Body of pancreas (tissue), 4 donors: Measurements from ENCODE around the gene FBXL20. TPM values are rescaled to one million over a fixed set of nuclear protein-coding genes. Genes with fewer than 3 reads are reported as not detected.
A peak's percentile ranks its signal among the peaks of the same experiment; 100 is the strongest.

Source experiments
- ATAC-seq: fragments of 150-250 bp; one replicate; pipeline ENCODE4 v1.9.1; 2016
- DNase-seq, 4 donors: peaks; one replicate each; pipeline ENCODE4 v3.0.0-alpha.2; 2019
- H3K27ac ChIP-seq, 4 donors: fragments of 200-600 bp; sonication (generic); 1 replicate in 3 of 4; 2 replicates in 1 of 4; pipeline versions ENCODE4 v1.5.1 to v1.6.1; 2016 to 2019; ENCODE audit warnings: mild to moderate bottlenecking in 1 of 4, mixed read lengths in 1 of 4, moderate library complexity in 1 of 4
- H3K27me3 ChIP-seq, 2 donors: fragments of 200-600 bp; sonication (generic); one replicate each; pipeline ENCODE4 v1.6.0; 2016; ENCODE audit warnings: mild to moderate bottlenecking in 1 of 2
- H3K36me3 ChIP-seq, 2 donors: fragments of 200-600 bp; sonication (generic); replicated peaks in 1 of 2; 2 replicates each; pipeline ENCODE4 v1.5.1; 2016; ENCODE audit warnings: low read depth in 2 of 2; ENCODE audit not compliant: insufficient read depth in 1 of 2
- H3K4me1 ChIP-seq: fragments of 200-600 bp; sonication (generic); one replicate; pipeline ENCODE4 v1.6.0; 2016
- H3K4me3 ChIP-seq, 2 donors: fragments of 200-600 bp; sonication (generic); 1 replicate in 1 of 2; 2 replicates in 1 of 2; pipeline ENCODE4 v1.5.1; 2016 to 2019
- H3K9me3 ChIP-seq, 3 donors: fragments of 200-600 bp; sonication (generic); 1 replicate in 2 of 3; 2 replicates in 1 of 3; pipeline ENCODE4 v1.5.1; 2016
- POLR2A ChIP-seq, 3 donors: fragments of 450-650 bp; IDR thresholded peaks; one replicate each; pipeline ENCODE4 v1.6.1; 2016; ENCODE audit warnings: antibody characterized with exemption in 3 of 3, mild to moderate bottlenecking in 2 of 3
- WGBS, 2 donors: methylation state at CpG; one replicate each; pipeline ENCODE4 v1.1.5; 2017; 5-methylcytosine and 5-hydroxymethylcytosine counted together
- intact Hi-C: fragments of 100-400 bp; cut with DNase I; formaldehyde crosslinking; loops from one replicate; pipeline ENCODE4 v1.15.1; 2023
- total RNA-seq, 2 donors: library from RNA; depleted of rRNA; stranded (reverse); fragments of >200 nt; gene quantifications; one replicate each; pipeline ENCODE4 v1.1.0, GENCODE V29; 2016
- TF ChIP-seq, protein P1 (sequence below), 7 experiments: fragments of 450-650 bp in 4 of 7; fragments of 200-600 bp in 3 of 7; sonication (generic) in 3 of 7; IDR thresholded peaks; one replicate each; pipeline ENCODE4 v1.5.1; 2016 to 2019; ENCODE audit warnings: antibody characterized with exemption in 7 of 7

The FBXL20 gene
- total RNA-seq, 2 donors from 2014 or later = 6.7 to 11.9 TPM

DNA sequence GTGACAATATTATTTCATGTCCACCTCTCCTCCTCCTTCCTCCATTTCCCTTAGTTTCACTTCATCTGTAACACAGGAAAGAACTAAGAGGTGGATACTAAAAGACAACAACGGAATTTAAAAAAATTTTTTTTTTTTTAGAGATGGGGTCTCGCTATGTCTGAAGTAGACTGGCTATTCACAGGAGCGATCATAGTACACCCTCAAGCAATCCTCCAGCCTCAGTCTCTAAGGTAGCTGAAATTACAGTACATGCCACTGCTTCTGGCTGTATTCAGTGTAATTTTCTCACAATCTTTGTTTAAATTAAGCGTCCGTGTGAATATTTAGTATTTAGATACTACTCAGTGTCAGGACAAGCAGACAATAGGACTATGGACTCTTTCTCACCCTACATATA is 35.6 kb downstream of the FBXL20 start:
- no peak for TF ChIP-seq POLR2A (IDR thresholded peaks at IDR 0.05)
- TF ChIP-seq, protein P1, sequence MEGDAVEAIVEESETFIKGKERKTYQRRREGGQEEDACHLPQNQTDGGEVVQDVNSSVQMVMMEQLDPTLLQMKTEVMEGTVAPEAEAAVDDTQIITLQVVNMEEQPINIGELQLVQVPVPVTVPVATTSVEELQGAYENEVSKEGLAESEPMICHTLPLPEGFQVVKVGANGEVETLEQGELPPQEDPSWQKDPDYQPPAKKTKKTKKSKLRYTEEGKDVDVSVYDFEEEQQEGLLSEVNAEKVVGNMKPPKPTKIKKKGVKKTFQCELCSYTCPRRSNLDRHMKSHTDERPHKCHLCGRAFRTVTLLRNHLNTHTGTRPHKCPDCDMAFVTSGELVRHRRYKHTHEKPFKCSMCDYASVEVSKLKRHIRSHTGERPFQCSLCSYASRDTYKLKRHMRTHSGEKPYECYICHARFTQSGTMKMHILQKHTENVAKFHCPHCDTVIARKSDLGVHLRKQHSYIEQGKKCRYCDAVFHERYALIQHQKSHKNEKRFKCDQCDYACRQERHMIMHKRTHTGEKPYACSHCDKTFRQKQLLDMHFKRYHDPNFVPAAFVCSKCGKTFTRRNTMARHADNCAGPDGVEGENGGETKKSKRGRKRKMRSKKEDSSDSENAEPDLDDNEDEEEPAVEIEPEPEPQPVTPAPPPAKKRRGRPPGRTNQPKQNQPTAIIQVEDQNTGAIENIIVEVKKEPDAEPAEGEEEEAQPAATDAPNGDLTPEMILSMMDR (IDR thresholded peaks at IDR 0.05) = no peak
- Histone ChIP-seq H3K27ac (no peak overlapping the region), H3K9me3 (no peaks in the 10 kb centered on the region), H3K27me3 (no peaks in the 10 kb centered on the region), H3K4me1 (no peaks in the 10 kb centered on the region), H3K4me3 (no peak overlapping the region), H3K36me3 (no peaks in the 10 kb centered on the region)
- DNase-seq (no peak), ATAC-seq (no peak)
- WGBS, 2 donors = 70 to 72% methylated on average over 5 of the region's 5 CpGs
- intact Hi-C loops = no loop called here

DNA sequence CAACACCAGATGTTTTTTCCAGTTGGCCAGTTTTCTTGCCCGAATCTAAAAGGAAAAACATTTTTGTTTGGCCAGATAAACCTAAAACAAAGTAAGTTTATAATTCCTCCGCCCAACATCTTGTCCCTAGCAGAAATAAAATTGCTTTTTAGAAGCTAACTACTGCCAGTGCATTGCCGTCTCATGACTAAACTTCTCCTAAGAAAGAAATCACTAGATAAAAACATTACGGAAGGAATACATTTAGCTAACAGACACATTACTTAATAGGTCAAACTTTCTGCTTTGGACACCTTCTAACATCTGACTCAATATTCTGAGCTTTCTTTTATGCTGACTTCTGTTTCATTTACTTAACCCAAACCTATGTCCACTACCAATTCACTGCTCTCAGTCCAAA is 36.2 kb downstream of the FBXL20 start:
- 42 to 47% methylated on average over 4 of the region's 4 CpGs for WGBS, 2 donors
- intact Hi-C loops = no loop called here
- no peaks in the 10 kb centered on the region for H3K9me3 ChIP-seq
- H3K4me3 ChIP-seq = no peak overlapping the region
- H3K27ac ChIP-seq = peak overlapping the region in 1 of 4 donors; percentile 39
- DNase-seq (no peak), ATAC-seq (no peak)
- TF ChIP-seq, protein P1 (IDR thresholded peaks at IDR 0.05) = no peak
- no peak for TF ChIP-seq POLR2A (IDR thresholded peaks at IDR 0.05)
- H3K36me3 ChIP-seq = no peaks in the 10 kb centered on the region
- H3K27me3 ChIP-seq = no peaks in the 10 kb centered on the region
- H3K4me1 ChIP-seq = no peaks in the 10 kb centered on the region

DNA sequence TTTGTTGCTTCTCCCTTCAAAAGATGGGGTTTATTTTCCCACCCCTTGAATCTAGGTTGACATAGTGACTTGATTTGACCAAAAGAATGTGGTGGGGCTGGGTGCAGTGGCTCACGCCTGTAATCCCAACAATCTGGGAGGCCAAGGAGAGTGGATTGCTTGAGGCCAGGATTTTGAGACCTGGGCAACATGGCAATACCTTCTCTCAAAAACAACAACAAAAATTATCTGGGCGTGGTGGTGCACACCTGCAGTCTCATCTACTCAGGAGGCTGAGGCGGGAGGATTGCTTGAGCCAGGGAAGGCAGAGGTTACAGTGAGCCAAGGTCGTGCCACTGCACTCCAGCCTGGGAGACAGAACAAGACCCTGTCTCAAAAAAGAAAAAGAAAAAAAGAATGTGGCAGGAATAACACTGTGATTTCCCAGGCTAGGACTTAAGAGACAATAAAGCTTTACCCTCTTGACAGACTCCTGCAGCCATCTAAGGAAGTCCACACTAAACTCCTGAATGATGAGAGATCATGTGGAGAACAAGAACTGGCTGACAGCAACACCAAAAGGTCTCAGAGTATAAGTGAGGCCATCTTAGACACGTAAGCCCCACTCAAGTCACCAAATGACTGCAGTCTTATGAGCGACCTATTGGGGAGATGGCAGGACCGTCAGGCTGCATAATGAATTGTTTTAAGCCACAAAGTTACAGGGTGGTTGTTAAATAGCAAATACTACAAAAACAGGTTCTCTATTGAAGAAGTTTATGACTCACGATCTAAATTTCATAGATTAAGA is 37.0 kb downstream of the FBXL20 start:
- Histone ChIP-seq H3K27me3 (no peaks in the 10 kb centered on the region), H3K36me3 (no peaks in the 10 kb centered on the region), H3K27ac (no peak overlapping the region), H3K4me1 (peaks cover under 1% of the 10 kb centered on the region), H3K9me3 (no peaks in the 10 kb centered on the region), H3K4me3 (no peak overlapping the region)
- TF ChIP-seq, protein P1 (IDR thresholded peaks at IDR 0.05) = no peak
- TF ChIP-seq POLR2A (IDR thresholded peaks at IDR 0.05) = no peak
- no peak for ATAC-seq
- DNase-seq = no peak
- 82 to 91% methylated on average over 8 of the region's 8 CpGs for WGBS, 2 donors
- intact Hi-C loops = no loop called here

DNA sequence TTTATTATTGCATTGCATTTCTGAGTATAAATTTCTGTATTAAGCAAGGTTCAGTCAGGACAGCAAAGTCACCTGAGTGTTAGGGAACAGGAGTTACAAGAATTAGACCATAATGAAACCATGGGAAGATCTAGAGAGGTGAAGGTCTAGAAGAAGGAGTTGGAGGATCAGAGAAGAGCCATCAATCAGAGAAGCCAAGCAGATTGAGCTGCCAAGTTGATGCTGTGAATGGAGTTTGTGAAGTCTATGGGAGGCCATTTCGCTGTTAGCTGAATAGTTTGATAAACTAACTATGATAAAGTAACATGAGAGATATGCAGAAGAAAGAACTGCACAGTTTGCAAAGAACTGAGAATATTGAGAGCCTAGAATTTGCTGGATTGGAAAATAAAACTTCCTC is 40.4 kb downstream of the FBXL20 start:
- 34 to 64% methylated on average over 1 of the region's 1 CpG for WGBS, 2 donors
- H3K27ac ChIP-seq = no peak overlapping the region
- H3K9me3 ChIP-seq = no peaks in the 10 kb centered on the region
- TF ChIP-seq POLR2A (IDR thresholded peaks at IDR 0.05) = no peak
- TF ChIP-seq, protein P1 (IDR thresholded peaks at IDR 0.05) = no peak
- ATAC-seq (no peak), DNase-seq (no peak)
- no peak overlapping the region for H3K4me3 ChIP-seq
- H3K4me1 ChIP-seq = peaks cover 4% of the 10 kb centered on the region
- intact Hi-C loops = no loop called here
- no peaks in the 10 kb centered on the region for H3K36me3 ChIP-seq
- no peaks in the 10 kb centered on the region for H3K27me3 ChIP-seq

DNA sequence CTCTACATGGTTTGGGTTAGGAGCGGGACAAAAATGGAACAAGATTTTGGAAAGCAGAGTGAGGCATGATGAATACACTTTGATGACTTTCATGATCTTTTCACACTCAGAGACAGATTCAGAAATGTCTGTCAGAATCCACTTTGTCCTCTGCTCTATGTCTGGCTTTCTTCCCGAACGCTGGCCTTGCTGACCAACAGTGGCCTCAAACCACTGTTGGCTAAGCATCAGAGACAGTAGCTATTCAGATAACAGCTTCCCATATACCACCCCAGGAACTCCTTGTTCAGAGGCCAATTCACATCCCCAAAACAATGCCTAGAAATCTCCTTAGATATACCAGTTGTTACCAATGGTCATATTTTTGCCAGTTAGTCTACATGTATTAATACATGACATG is 40.9 kb downstream of the FBXL20 start:
- WGBS, 2 donors = 62 to 71% methylated on average over 3 of the region's 3 CpGs
- no peaks in the 10 kb centered on the region for H3K27me3 ChIP-seq
- ATAC-seq (no peak), DNase-seq (no peak)
- H3K36me3 ChIP-seq = no peaks in the 10 kb centered on the region
- no peak overlapping the region for H3K27ac ChIP-seq
- intact Hi-C loops = no loop called here
- TF ChIP-seq POLR2A (IDR thresholded peaks at IDR 0.05) = no peak
- TF ChIP-seq, protein P1 (IDR thresholded peaks at IDR 0.05) = no peak
- H3K4me1 ChIP-seq = peaks cover 4% of the 10 kb centered on the region
- no peaks in the 10 kb centered on the region for H3K9me3 ChIP-seq
- H3K4me3 ChIP-seq = no peak overlapping the region
